K562 (cell line): Measurements from ENCODE around the gene ABCC11. TPM values are rescaled to one million over a fixed set of nuclear protein-coding genes. Genes with fewer than 3 reads are reported as not detected.

Experiments
- ATAC-seq: fragments of 200-7000 bp; cut with Tn5 transposase; 3 replicates; pipeline ENCODE4 v1.9.1; 2020; ENCODE audit warnings: moderate library complexity
- BruUV-seq: library from RNA; stranded (reverse); fragments of 400-500 nt; replicated peaks from 2 replicates; lab custom pipeline; 2021; lab: Mats Ljungman, UMichigan
- CTCF ChIA-PET: fragments of 300-600 bp; formaldehyde crosslinking; extraction: SDS; loops from one replicate; lab custom pipeline; 2021; ENCODE audit warnings: low intra/inter-chr PET ratio; lab: Yijun Ruan, JAX
- POLR2A ChIA-PET: fragments of 300-600, 350-650 bp; sonication (Branson Sonifier 250); formaldehyde crosslinking; extraction: SDS; loops from one replicate; lab custom pipeline; 2021; ENCODE audit warnings: antibody characterized with exemption, inconsistent platforms; lab: Yijun Ruan, JAX
- DNase-seq, 4 experiments: peaks; one replicate each; pipeline versions ENCODE4 v3.0.0 to v3.0.0-alpha.2; 2011 to 2018; ENCODE audit warnings: low spot score in 3 of 4, mixed read lengths in 3 of 4; ENCODE audit errors: extremely low read depth in 1 of 4
- FAIRE-seq: peaks from 2 replicates; lab custom pipeline; 2011; peaks lifted over from hg19 to GRCh38; lab: Jason Lieb, UNC
- H2AFZ ChIP-seq: 2 replicates; pipeline ENCODE4 v1.6.0; 2011; ENCODE audit warnings: low read depth, low read length, control low read depth, inconsistent platforms
- H3K27ac ChIP-seq: fragments of 200-600 bp; 3 replicates; pipeline ENCODE4 v1.8.0; 2011; ENCODE audit warnings: low read depth, mild to moderate bottlenecking, control low read depth, inconsistent platforms, low read length, moderate library complexity, mixed read lengths; ENCODE audit errors: extremely low read depth
- H3K27me3 ChIP-seq, 2 experiments: fragments of 300-600 bp in 1 of 2; 2 replicates in 1 of 2; 3 replicates in 1 of 2; pipeline versions ENCODE4 v1.6.0 to v1.8.0; 2011; ENCODE audit warnings: inconsistent platforms in 2 of 2, low read length in 2 of 2, mild to moderate bottlenecking in 1 of 2, mixed read lengths in 1 of 2, moderate library complexity in 1 of 2; ENCODE audit not compliant: control insufficient read depth in 2 of 2, insufficient read depth in 2 of 2
- H3K36me3 ChIP-seq: fragments of 300-600 bp; 3 replicates; pipeline ENCODE4 v1.8.0; 2011; ENCODE audit warnings: mild to moderate bottlenecking, low read length, inconsistent platforms; ENCODE audit not compliant: control insufficient read depth, insufficient read depth
- H3K4me1 ChIP-seq, 2 experiments: fragments of 200-600 bp in 1 of 2; replicated peaks in 1 of 2; 2 replicates in 1 of 2; 3 replicates in 1 of 2; pipeline versions ENCODE4 v1.5.1 to v1.8.0; 2011; ENCODE audit warnings: inconsistent platforms in 2 of 2, low read length in 2 of 2, mild to moderate bottlenecking in 1 of 2, mixed read lengths in 1 of 2, moderate library complexity in 1 of 2; ENCODE audit not compliant: control insufficient read depth in 2 of 2, insufficient read depth in 2 of 2
- H3K4me2 ChIP-seq: 2 replicates; pipeline ENCODE4 v1.6.1; 2011; ENCODE audit warnings: low read length, control low read depth, inconsistent platforms, mixed read lengths; ENCODE audit not compliant: insufficient read depth
- H3K4me3 ChIP-seq: fragments of 200-600 bp; sonication (generic), shearing (Covaris generic); 2 replicates; pipeline ENCODE4 v1.5.1; 2016; ENCODE audit warnings: control low read depth, inconsistent platforms
- H3K79me2 ChIP-seq: fragments of 200-600 bp; 3 replicates; pipeline ENCODE4 v1.8.0; 2011; ENCODE audit warnings: low read length, inconsistent platforms; ENCODE audit not compliant: control insufficient read depth, insufficient read depth
- H3K9ac ChIP-seq, 2 experiments: 2 replicates each; pipeline versions ENCODE4 v1.6.0 to v1.6.1; 2011; ENCODE audit warnings: low read depth in 2 of 2, low read length in 2 of 2, control low read depth in 1 of 2, inconsistent platforms in 1 of 2, mild to moderate bottlenecking in 1 of 2, mixed read lengths in 1 of 2; ENCODE audit not compliant: insufficient read depth in 1 of 2
- H3K9me1 ChIP-seq: one replicate; pipeline ENCODE4 v1.6.0; 2011; ENCODE audit warnings: inconsistent platforms, mild to moderate bottlenecking, low read length, moderate library complexity; ENCODE audit not compliant: control insufficient read depth, insufficient read depth
- H3K9me3 ChIP-seq: replicated peaks from 2 replicates; pipeline ENCODE4 v1.5.1; 2011; ENCODE audit warnings: low read depth, low read length, inconsistent platforms; ENCODE audit not compliant: control insufficient read depth, insufficient read depth
- H4K20me1 ChIP-seq: replicated peaks from 2 replicates; pipeline ENCODE4 v1.6.1; 2011; ENCODE audit warnings: low read length, inconsistent platforms, mixed read lengths; ENCODE audit not compliant: control insufficient read depth, insufficient read depth
- FUS ChIP-seq: fragments of 200-400 bp; formaldehyde crosslinking; optimal IDR thresholded peaks from 2 replicates; pipeline ENCODE3; 2017; ENCODE audit warnings: low read depth, low read length
- MAFF ChIP-seq: IDR thresholded peaks from 2 replicates; pipeline ENCODE4 v1.6.1; 2012; ENCODE audit warnings: low read length, improper control_type of control experiment
- NFE2L1 ChIP-seq: fragments of 450-650 bp; IDR thresholded peaks from 2 replicates; pipeline ENCODE4 v1.6.1; 2016; ENCODE audit warnings: missing genetic modification characterization, low read depth, mild to moderate bottlenecking, missing compliant biosample characterization, moderate library complexity, borderline replicate concordance
- ZNF175 ChIP-seq: fragments of 200-800 bp; sonication (Bioruptor generic); IDR thresholded peaks from 2 replicates; pipeline ENCODE4 v1.6.1; 2016; ENCODE audit warnings: low read depth, mild to moderate bottlenecking, missing genetic modification characterization, missing compliant biosample characterization
- WGBS: fragments of 100-300 bp; shearing (Covaris generic); methylation state at CpG from one replicate; pipeline ENCODE4 v1.1.6; 2016; ENCODE audit warnings: low coverage, mixed read lengths; ENCODE audit not compliant: insufficient coverage; ENCODE audit errors: missing lambda C conversion rate; 5-methylcytosine and 5-hydroxymethylcytosine counted together
- in situ Hi-C: fragments of 300-500 bp; cut with MboI; formaldehyde crosslinking; loops from 4 replicates; pipeline ENCODE4 v1.15.0; 2018; ENCODE audit warnings: inconsistent platforms, mixed read lengths
- intact Hi-C: fragments of 100-400 bp; cut with micrococcal nuclease; formaldehyde crosslinking; loops from 2 replicates; pipeline ENCODE4 v1.14.2; 2022
- polyA plus RNA-seq, 8 experiments: library from polyadenylated mRNA; depleted of rRNA in 4 of 8; stranded (reverse) in 5 of 8; unstranded in 3 of 8; fragments of >200 nt; fragmentation: Nextera tagmentation in 2 of 8; fragmentation: Illumina TruSeq in 1 of 8; extraction: Ambion mirVana in 2 of 8; extraction: Trizol in 1 of 8; gene quantifications; 2 replicates each; pipeline versions ENCODE4 v1.2.1 to v1.2.3, GENCODE V29; 2011 to 2014; ENCODE audit warnings: inconsistent platforms in 1 of 8, missing spikeins in 1 of 8
- total RNA-seq, 7 experiments: library from RNA; depleted of rRNA in 6 of 7; stranded (reverse); fragments of >200 nt in 6 of 7; fragmentation: Illumina TruSeq in 2 of 7; extraction: Trizol in 2 of 7; gene quantifications; 2 replicates each; pipeline versions ENCODE4 v1.2.1 to v1.2.3, GENCODE V29; 2011 to 2021; ENCODE audit warnings: low replicate concordance in 1 of 7
- TF ChIP-seq, protein P1 (sequence below): fragments of 450-650 bp; formaldehyde crosslinking; conservative IDR thresholded peaks from 2 replicates; pipeline ENCODE4 v1.4.0; 2022; ENCODE audit warnings: mild to moderate bottlenecking, missing genetic modification characterization
- TF ChIP-seq, protein P2 (sequence below): sonication (generic); formaldehyde crosslinking; IDR thresholded peaks from 2 replicates; pipeline ENCODE4 v1.8.1; 2023; ENCODE audit warnings: mild to moderate bottlenecking, missing genetic modification reagents
- TF ChIP-seq, protein P3 (sequence below): sonication (generic); formaldehyde crosslinking; IDR thresholded peaks from 2 replicates; pipeline ENCODE4 v1.8.1; 2022; ENCODE audit warnings: missing genetic modification reagents

Gene ABCC11
- total and polyA plus RNA-seq, 9 of the 15 experiments (the other 6 are each of a cell fraction or from before 2014, with no cell fraction given): 0.04 to 0.14 (median 0.04) TPM; not detected in 6

GRCh38 chr16:48256579-48257177, 9.3 kb upstream of the ABCC11 start:
- TF ChIP-seq, protein P1, sequence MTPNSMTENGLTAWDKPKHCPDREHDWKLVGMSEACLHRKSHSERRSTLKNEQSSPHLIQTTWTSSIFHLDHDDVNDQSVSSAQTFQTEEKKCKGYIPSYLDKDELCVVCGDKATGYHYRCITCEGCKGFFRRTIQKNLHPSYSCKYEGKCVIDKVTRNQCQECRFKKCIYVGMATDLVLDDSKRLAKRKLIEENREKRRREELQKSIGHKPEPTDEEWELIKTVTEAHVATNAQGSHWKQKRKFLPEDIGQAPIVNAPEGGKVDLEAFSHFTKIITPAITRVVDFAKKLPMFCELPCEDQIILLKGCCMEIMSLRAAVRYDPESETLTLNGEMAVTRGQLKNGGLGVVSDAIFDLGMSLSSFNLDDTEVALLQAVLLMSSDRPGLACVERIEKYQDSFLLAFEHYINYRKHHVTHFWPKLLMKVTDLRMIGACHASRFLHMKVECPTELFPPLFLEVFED (CRISPR knock-in tag): no peak
- TF ChIP-seq FUS: no peak
- no peak for TF ChIP-seq NFE2L1 (tag)
- TF ChIP-seq, protein P2, sequence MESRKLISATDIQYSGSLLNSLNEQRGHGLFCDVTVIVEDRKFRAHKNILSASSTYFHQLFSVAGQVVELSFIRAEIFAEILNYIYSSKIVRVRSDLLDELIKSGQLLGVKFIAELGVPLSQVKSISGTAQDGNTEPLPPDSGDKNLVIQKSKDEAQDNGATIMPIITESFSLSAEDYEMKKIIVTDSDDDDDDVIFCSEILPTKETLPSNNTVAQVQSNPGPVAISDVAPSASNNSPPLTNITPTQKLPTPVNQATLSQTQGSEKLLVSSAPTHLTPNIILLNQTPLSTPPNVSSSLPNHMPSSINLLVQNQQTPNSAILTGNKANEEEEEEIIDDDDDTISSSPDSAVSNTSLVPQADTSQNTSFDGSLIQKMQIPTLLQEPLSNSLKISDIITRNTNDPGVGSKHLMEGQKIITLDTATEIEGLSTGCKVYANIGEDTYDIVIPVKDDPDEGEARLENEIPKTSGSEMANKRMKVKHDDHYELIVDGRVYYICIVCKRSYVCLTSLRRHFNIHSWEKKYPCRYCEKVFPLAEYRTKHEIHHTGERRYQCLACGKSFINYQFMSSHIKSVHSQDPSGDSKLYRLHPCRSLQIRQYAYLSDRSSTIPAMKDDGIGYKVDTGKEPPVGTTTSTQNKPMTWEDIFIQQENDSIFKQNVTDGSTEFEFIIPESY: no peak
- TF ChIP-seq, protein P3, sequence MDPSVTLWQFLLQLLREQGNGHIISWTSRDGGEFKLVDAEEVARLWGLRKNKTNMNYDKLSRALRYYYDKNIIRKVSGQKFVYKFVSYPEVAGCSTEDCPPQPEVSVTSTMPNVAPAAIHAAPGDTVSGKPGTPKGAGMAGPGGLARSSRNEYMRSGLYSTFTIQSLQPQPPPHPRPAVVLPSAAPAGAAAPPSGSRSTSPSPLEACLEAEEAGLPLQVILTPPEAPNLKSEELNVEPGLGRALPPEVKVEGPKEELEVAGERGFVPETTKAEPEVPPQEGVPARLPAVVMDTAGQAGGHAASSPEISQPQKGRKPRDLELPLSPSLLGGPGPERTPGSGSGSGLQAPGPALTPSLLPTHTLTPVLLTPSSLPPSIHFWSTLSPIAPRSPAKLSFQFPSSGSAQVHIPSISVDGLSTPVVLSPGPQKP (CRISPR knock-in tag): no peak
- no peak for TF ChIP-seq MAFF
- no peak for TF ChIP-seq ZNF175 (CRISPR knock-in tag)
- CTCF ChIA-PET: no interaction called here
- Histone ChIP-seq H3K4me1 (no peaks in the 10 kb centered on the region), H3K4me2 (no peak overlapping the region), H3K27ac (no peak overlapping the region), H3K27me3 (no peaks in the 10 kb centered on the region), H3K36me3 (peaks cover 78% of the 10 kb centered on the region; the same call in 2 of the 3 replicates), H3K4me3 (no peak overlapping the region), H2AFZ (no peak overlapping the region), H3K79me2 (peaks cover 6% of the 10 kb centered on the region; the same call in 1 of the 3 replicates), H3K9ac (no peak overlapping the region), H3K9me3 (no peaks in the 10 kb centered on the region), H4K20me1 (no peaks in the 10 kb centered on the region), H3K9me1 (no peaks in the 10 kb centered on the region)
- no TSS peak for BruUV-seq
- no peak for ATAC-seq
- POLR2A ChIA-PET: interaction anchor here (1.2 kb wide), 1 partner anchor 13 kb away, joined by 5 read pairs; the partner anchor contains the start of gene LONP2
- in situ Hi-C loops: no loop called here
- no peak for DNase-seq
- intact Hi-C loops: no loop called here
- FAIRE-seq: no peak
- WGBS: 95% methylated on average over 7 of the region's 7 CpGs
